AG04450 (cell line): ENCODE data around the gene P2RX6. TPM values are rescaled to one million over a fixed set of nuclear protein-coding genes. Genes with fewer than 3 reads are reported as not detected.

Source experiments
- CTCF ChIA-PET: fragments of 300-600, 350-600 bp; formaldehyde crosslinking; extraction: SDS; loops from one replicate; lab custom pipeline; 2022; ENCODE audit warnings: antibody characterized with exemption, inconsistent platforms; lab: Charles Lee
- POLR2A ChIA-PET: fragments of 350-600 bp; formaldehyde crosslinking; extraction: SDS; loops from one replicate; lab custom pipeline; 2021; ENCODE audit warnings: antibody characterized with exemption, inconsistent platforms; lab: Yijun Ruan, JAX
- DNase-seq: peaks from one replicate; pipeline ENCODE4 v3.0.0-alpha.2; 2011; ENCODE audit warnings: low read depth, low spot score
- H3K27ac ChIP-seq: one replicate; pipeline ENCODE4 v1.5.1; 2012; ENCODE audit warnings: low read depth, low read length, control low read depth
- H3K27me3 ChIP-seq: one replicate; pipeline ENCODE4 v1.6.0; 2012; ENCODE audit warnings: low read length; ENCODE audit not compliant: control insufficient read depth, insufficient read depth
- H3K4me3 ChIP-seq: 2 replicates; pipeline ENCODE4 v1.5.1; 2011; ENCODE audit warnings: mild to moderate bottlenecking, low read depth, low read length, control low read depth
- H3K9me3 ChIP-seq: 2 replicates; pipeline ENCODE4 v1.5.1; 2012; ENCODE audit warnings: low read length; ENCODE audit not compliant: control insufficient read depth, insufficient read depth
- polyA plus RNA-seq: library from polyadenylated mRNA; depleted of rRNA; stranded (reverse); fragments of >200 nt; gene quantifications from 2 replicates; pipeline ENCODE4 v1.2.3, GENCODE V29; 2011
- TF ChIP-seq, protein P1 (sequence below): IDR thresholded peaks from 2 replicates; pipeline ENCODE4 v1.5.1; 2011; ENCODE audit warnings: low read depth, low read length, control low read depth, inconsistent platforms

Gene P2RX6
- polyA plus RNA-seq, 1 experiment: 1.7 TPM

DNA sequence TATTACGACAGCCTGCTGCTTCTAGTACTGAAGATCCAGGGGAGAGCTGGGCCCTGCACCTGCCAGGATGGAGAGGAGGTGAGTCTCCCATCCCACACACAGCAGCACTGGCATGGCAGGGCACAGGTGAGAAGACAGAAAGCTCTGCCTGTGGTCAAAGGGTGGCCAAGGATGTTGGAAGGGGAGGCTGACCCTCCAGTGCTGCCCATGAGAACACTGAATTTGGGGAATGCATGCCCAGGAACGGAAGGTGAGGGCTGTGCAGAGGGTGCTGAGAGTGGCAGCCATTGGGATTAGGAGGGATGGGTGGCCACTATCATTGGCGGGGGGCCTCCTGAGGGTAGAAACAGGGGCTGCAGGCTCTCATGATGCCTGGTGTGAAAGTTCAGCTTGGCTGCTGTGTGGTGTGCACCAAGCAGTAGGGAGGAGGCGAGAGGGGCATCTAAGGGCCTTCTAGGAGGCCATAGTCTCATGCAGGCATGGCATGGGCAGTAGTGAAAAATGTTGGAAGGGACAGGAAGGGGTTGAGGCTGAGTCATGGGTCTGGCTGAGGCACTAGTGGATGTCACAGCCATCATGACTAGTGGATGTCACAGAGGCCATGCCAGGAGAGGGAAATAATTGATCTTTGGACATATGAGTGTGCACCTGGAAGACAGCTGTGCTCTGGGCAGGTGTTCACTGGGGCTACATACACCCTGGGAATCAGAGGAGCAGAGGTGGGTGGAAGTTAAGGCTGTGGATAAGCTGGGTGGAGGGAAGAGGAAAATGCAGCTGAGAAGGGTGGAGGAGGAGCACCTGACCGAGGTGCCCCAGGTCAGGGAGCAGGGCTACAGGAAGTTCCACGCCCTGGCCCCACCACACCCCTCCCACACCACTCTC, 28.3 kb downstream of the P2RX6 start:
- Histone ChIP-seq H3K27ac (no peak overlapping the region), H3K4me3 (no peak overlapping the region), H3K27me3 (no peaks in the 10 kb centered on the region), H3K9me3 (no peaks in the 10 kb centered on the region)
- no peak for DNase-seq
- CTCF ChIA-PET: interaction anchor here (1.3 kb wide), 1 partner anchor 22 kb away, joined by 4 read pairs; no protein-coding TSS in a partner anchor
- POLR2A ChIA-PET: no interaction called here
- TF ChIP-seq, protein P1, sequence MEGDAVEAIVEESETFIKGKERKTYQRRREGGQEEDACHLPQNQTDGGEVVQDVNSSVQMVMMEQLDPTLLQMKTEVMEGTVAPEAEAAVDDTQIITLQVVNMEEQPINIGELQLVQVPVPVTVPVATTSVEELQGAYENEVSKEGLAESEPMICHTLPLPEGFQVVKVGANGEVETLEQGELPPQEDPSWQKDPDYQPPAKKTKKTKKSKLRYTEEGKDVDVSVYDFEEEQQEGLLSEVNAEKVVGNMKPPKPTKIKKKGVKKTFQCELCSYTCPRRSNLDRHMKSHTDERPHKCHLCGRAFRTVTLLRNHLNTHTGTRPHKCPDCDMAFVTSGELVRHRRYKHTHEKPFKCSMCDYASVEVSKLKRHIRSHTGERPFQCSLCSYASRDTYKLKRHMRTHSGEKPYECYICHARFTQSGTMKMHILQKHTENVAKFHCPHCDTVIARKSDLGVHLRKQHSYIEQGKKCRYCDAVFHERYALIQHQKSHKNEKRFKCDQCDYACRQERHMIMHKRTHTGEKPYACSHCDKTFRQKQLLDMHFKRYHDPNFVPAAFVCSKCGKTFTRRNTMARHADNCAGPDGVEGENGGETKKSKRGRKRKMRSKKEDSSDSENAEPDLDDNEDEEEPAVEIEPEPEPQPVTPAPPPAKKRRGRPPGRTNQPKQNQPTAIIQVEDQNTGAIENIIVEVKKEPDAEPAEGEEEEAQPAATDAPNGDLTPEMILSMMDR: no peak

GRCh38 chr22:21043860-21044535, 29.0 kb downstream of the P2RX6 start:
- ChIA-PET CTCF (interaction anchor here (0.6 to 1.3 kb wide), 2 partner anchors 23 to 633 kb away, joined by 4 read pairs; no protein-coding TSS in a partner anchor), POLR2A (no interaction called here)
- Histone ChIP-seq H3K27me3 (no peaks in the 10 kb centered on the region), H3K9me3 (no peaks in the 10 kb centered on the region), H3K4me3 (peak overlapping the region; percentile 17; the same call in 1 of the 2 replicates), H3K27ac (no peak overlapping the region)
- no peak for DNase-seq
- TF ChIP-seq, protein P1: no peak

DNA sequence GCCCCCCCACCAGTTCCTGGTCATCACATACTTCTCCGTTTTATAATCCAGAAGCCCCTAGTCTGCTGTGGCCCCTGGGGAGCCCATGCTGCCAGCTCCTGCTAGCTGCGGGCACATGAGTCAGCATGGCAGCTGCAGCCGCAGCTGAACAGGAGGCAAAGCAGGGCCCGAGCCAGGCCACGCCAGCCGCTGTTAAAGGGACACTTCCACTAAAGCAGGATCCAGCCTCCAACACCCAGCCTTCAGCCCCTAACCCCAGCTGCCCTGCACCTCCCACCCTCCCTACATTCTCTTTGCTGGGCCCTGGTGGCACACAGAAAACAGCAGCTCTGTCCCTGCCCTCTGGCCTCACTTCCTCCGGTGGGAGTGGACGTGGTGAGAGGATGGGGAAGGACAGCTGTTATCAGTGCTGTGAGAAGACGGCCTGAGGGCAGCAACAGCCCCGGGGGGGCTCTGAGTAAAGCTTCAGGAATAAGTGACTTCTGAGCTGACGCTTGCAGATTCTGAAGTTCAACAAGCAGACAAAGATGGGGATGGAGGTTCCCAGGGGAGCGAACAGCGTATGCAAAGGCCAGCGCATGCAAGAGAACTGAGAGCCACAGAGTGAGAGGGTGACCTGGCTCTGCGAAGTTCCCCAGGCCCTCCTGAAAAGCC, 30.1 kb downstream of the P2RX6 start:
- DNase-seq: no peak
- peak overlapping the region; percentile 40 for H3K27ac ChIP-seq
- peak overlapping the region; percentile 39 for H3K4me3 ChIP-seq
- no peaks in the 10 kb centered on the region for H3K27me3 ChIP-seq
- ChIA-PET CTCF (interaction anchor here (1.6 kb wide), 1 partner anchor 58 kb away, joined by 5 read pairs; no protein-coding TSS in a partner anchor), POLR2A (interaction anchor here (0.5 to 1.6 kb wide), 4 partner anchors 27 to 63 kb away, joined by 3 to 7 read pairs (median 4); partner anchors contain the start of genes LZTR1 and THAP7)
- no peaks in the 10 kb centered on the region for H3K9me3 ChIP-seq
- TF ChIP-seq, protein P1: no peak

DNA sequence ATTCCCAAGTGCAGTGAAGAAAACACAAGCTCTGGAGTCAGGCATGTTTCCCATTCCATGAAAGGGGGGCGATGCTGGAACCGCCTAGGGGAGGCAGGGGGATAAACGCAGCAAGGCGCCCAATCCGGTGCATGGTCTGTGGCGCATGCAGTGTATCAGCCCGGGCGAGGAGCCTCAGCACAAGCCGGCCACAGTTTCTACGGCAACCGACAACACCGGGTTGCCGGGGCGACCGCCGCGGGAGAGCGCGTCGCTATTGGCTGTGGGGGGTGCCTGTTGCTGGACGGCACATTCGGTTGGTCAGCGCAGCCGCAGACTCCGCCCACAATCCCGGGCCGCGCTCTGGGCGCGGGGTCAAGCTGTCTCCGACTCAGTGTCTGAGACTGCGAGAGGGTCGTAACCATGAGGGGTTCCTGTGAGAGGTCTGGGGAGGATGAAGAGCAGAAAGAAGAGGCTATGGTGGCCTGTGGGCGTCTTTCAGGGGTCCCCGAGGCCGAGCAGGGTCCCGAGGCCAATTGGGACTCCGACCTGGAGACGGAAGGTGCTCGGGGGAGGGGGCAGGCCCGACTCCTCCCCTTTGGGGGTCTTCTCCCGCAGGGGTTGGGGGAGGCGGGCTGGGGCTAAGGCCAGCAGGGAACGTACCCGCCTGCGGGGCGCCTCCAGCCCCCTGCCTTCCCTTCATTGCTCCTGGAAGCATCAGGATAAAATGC, 30.8 kb downstream of the P2RX6 start, which contains the start of gene LRRC74B:
TSS of gene LRRC74B (plus strand) at position 362 of the 710 bp plus-strand sequence. CDS start at position 403, 41 bp downstream.
- Histone ChIP-seq H3K9me3 (no peaks in the 10 kb centered on the region), H3K27ac (peak within 1 kb of the TSS; percentile 40), H3K4me3 (peak within 1 kb of the TSS; percentile 57), H3K27me3 (no peaks in the 10 kb centered on the region)
- peak; percentile 67 for DNase-seq
- ChIA-PET POLR2A (interaction anchor here (1.2 to 1.6 kb wide), 2 partner anchors 44 to 64 kb away, joined by 3 read pairs; partner anchors contain the start of genes LZTR1 and THAP7), CTCF (interaction anchor here (1.6 kb wide), 1 partner anchor 57 kb away, joined by 5 read pairs; no protein-coding TSS in a partner anchor)
- TF ChIP-seq, protein P1: no peak
